Measurements from ENCODE around the gene FGF14.

Gene FGF14

DNA sequence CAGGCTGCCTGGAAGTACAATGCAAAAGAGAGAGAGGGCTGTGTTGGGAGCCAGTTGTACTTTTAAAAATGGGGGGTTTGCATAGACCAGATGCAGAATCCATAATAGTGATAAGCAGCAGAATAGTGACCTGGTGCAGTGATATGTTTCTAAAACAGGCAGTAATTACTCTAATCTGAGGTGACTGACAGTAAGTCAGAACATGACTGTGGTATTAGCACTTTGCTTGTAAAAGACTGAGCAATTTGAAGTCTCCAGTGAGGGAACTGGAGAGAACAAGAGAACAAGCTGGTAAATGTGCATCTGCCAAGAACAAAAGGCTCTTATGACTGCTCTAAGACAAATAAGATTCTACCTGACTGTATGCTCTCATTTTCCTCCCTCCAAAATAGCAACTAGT, 565.9 kb downstream of the FGF14 start:
- no peak for DNase-seq

DNA sequence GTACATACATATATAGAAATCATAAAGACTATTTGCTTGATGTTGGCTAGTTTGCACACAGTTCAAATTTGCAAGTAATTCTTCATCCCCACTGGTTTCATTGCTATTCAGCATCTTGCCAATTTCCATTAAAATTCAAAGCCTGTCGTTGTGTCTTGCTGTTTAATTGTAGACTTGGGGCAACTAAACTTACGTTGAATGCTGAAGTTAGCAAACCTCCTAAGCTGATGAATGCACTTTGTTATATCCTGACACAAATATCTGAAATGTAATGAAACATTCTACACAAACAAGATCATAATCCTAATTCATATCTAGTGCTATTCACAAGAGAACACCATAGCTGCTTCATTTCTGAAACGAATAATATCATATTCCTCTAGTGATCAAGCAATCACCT, 568.2 kb downstream of the FGF14 start:
- no peak for DNase-seq

DNA sequence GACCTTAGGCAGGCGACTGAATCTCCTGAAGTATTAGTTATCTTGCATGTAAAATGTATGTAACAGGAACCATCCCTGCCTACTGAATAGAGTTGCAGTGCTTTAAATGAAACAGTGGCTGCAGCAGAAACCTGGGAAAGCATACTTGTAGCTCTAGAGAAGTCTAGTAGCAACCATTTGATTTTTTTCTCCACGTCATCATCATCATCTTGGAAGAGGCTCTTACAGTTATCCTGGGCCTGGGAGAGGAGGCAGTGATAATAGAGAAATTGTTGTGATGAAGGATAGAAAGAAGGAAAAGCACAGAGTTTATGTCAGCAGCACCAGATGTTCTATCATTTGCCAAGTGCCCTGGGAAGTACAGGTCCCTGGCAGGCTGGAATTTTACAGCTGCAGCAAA, 571.8 kb downstream of the FGF14 start:
- DNase-seq = no peak

DNA sequence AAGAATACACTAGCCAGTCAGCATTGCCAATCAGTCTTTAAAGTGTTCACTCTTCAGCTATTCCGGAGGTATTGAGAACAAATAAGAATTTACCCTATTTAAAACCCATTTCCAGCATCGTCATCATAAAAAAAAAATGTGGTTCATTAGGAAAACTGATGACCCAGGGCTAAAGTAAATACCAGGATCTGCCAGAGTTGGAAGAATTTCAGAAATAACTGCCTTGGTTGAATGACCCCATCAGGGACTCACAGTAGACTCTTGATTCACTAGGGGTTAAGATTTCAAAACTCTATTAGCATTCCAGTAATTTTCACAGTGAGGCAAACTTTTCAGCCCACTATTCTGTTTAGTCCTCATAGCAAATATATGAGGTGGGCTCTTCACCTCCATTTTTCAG, 572.4 kb downstream of the FGF14 start:
- DNase-seq = no peak

DNA sequence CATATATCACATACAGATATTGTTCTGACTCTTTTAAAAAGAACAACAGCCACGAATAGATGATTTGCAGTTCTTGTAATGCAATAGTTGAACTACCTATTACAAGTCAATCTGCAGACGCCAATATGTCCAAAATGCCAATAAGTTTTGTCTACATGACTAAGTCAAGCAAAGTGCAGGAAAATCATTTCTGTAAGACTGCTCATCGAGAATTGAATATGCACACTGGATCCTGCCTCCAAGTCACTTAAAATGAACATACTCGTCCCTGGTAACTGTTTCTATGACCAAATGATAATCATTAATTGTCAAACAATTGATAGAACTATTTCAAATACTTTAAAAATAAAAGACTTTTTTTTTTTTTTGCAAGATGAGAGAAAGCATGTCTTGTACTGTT, 573.7 kb downstream of the FGF14 start:
- no peak for DNase-seq

DNA sequence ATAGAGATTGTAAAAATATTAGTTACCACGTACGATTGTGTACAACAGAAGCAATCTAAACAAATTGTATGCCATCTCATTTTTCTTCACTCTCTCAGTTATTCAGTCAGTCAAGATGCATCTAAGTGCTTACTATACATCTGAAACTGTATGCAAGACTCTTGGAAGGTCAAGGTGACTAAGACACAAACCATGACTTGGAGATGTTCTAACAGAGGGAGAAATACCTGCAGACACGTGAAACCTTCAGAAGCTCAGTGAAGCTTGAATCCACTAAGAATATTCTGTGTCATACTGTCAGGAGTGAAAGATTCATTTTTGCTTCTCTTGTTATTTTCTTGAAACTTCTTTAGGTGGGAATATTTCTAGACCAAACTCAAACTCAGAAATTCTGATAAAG, 584.0 kb downstream of the FGF14 start:
- no peak for DNase-seq

DNA sequence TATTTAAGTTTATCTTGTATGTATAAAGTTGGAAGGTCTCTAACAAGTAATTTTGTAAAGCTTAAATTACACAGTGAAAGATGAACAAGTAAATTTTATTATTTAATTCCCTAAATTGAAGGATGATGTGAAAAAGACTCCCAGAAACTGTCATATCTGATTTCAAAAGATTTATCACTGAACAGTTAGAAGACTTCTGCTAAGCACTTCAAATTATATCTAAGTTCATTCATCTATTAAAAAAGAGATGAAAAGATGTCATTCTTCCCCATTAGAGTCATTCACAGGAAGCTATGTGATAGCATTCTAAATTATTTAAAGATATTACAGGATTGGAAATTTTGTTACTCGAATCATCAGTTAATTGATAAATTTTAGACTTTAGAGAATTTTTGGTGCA, 590.0 kb downstream of the FGF14 start:
- DNase-seq = no peak

DNA sequence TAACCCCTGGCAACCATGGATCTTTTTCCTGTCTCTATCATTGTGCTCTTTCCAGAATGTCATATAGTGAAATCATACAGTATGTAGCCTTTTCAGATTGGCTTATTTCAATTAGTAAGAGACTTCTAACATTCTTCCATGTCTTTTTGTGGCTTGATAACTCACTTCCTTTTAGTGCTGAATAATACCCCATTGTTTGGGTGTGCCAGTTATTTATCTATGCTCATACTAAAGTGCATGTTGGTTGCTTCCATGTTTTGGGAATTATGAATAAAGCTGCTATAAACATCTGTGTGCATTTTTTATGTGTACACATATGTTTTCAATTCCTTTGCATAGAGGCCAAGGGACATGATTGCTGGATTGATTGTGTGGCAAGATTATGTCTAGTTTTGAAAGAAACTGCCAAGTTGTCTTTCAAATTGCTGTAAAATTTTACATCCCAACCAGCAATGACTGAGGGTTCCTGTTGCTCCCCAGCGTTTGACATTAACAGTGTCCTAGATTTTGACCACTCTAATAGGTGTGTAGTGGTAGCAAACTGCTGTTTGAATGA, 590.5 kb downstream of the FGF14 start:
- DNase-seq = no peak

DNA sequence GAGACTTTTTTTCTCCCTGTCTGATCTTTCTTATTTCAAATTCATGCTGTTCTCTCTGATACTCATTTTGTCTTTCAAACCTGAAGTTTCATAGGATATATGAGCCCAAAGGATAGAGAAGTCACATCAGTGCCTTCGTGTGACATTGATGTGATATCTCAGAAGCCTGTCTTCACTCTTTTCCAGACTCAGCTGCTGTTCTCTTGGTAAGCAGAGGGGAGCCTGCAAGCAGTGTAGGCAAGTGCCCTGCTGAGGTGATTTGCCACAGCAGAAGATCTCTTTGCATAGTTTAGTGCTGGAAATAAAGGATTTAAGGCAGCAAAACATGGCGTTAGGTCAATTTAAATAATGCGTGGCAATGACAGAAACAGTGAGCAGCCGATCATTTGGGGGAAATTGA, 602.7 kb downstream of the FGF14 start:
- DNase-seq = no peak

DNA sequence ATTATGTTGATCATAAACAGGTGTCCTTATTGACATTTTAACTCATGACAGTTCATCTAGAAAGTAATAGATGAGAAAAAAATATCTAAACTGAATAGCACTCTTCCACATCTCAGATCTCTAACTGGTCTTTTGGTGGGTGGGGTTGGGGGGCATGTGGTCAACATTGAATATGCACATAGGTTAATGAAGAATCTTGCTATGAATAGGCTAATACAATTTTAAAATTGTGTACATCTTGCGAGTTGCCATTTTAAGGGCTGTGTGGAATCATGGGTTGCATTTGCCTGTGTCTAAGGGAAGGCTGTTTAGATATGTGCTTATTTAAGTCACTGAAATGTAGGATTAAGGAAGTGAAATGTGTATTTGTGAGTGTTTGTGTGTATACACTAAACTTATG, 603.4 kb downstream of the FGF14 start:
- no peak for DNase-seq

DNA sequence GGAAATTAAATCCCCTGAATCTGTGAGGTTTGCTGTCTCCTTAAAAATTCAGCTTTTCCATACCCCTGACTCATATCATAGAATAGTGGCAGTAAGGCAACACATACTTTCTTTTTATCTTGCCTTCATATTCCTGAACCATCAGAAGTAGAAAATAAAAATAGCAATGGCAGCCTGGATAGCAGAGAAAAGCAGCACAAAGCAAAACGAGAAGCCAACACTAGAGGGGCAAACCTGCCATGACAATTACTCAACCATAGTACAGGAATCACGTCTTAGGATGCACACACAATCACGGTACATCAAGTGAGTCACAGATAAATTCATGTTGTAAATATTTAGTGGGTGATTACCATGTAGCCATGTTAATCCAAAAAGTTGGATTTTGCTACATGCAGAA, 606.4 kb downstream of the FGF14 start:
- DNase-seq = no peak

DNA sequence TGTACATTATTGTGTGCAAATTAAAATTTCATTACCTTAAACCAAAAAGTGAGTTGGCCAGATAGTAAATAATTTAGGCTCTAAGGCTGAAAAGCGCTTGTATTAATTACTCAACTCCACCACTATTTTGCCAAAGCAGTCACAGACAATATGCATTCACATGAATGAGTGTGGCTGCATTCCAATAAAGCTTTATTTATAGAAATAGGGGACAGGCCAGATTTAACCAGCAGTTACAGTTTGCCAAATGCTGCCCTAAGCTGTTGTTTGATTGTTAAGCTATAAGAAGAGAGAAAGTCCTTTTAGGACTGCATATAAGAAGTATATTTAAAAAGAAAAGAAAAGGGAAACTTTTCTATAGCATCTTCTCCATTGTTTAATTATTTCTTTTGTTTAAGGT, 606.8 kb downstream of the FGF14 start:
- no peak for DNase-seq

DNA sequence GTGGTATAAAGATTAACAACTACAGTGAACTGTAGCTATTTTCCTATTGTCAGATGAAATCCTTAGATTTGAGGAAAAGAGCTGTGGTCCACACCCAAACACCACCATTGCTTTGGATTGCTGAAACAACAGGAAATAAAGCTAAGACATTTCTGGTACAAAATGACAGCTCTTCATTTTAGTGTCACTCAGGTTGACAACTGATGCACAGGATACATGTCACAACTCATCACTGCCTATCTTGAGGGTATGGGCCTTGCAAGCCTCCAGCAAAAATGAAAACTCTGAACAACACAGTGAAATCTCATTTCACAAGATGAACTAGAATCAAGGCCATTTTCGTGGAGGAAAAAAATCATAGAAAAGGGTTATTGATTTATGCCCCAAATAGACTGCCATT, 609.7 kb downstream of the FGF14 start:
- no peak for DNase-seq

DNA sequence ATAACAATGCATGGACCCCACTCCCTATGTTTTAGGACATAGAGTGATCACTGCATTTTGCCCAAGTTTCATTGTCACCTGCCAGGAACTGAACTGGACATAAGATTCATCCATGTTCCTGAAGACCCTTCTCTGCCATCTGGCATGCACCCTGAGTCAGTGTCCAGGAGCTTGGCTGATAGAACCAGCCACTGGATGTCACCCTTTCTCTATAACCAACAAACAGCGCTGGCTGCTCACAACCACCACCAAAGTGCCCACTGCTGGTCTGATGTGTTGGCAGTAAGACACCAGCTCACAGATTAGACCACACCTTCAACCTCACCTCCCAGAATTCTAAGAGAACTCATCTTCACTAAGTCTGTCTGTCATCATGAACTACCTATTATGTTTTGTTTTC, 616.0 kb downstream of the FGF14 start:
- peak; percentile 21 for DNase-seq

DNA sequence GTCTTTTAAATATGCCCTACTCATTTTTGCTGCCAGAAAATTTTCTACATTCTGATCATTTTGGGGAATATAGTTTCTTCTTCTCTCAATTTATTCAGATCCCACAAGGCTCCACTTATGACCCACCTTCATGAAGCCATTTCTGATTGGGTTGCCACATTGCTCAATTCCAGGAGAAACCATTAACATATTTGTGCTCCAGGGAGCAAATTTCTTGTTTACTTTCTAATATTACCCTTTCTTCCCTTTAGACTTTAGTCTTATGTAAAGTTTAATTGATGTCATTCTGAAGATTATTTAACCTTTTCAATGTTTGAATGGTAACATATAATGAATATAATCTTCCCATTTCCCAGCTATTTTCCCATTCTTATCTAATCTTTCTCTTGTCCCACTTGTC, 617.5 kb downstream of the FGF14 start:
- DNase-seq = no peak

DNA sequence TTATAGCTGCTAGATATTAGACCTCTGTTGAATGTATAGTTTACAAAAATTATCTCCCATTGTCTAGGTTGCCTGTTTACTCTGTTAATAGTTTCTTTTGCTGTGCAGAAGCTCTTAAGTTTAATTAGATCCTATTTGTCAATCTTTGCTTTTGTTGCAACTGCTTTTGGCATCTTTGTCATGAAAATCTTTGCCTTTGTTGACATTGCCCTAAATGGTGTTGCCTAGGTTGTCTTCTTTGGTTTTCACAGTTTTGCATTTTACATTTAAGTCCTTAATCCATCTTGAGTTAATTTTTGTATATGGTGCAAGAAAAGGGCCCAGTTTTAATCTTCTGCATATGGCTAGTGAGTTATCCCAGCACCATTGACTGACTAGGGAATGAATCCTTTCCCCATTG, 618.3 kb downstream of the FGF14 start:
- no peak for DNase-seq

DNA sequence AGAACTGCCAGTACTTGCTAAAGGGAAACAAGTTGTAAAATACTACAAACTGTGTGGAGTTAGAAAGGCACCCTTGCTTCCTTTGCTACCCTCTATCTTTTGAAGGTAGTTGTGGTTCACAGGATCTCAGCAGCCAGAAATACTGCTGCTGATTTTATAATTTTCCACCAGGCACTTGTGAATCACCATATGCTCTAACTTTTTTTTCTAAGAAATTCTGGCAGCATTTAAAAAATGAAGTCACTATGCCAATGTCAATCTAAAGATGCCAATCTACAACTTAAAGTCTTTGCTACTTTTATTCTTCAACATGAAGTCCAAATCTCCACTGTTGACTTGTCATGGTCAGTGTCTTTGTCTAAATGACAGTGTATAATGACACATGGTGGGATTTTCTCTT, 621.6 kb downstream of the FGF14 start:
- no peak for DNase-seq

DNA sequence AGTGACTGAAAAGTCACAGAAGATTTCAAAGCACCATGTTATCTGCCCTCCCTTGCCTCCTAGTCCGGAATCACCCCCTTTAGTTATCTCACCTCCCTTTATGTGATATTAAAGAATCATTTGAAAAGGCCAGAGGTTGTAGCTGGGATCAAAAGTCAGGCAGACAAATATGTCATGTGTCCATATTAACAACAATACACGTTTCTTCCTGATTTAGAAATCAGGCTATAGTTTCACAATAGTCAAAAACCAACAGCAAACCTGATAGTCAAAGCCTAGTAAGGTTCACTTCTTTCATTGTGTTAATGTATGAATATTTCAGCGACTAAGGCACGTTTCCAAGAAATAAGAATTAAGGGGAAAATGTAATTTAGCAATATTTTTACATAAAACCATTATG, 622.7 kb downstream of the FGF14 start:
- no peak for DNase-seq

DNA sequence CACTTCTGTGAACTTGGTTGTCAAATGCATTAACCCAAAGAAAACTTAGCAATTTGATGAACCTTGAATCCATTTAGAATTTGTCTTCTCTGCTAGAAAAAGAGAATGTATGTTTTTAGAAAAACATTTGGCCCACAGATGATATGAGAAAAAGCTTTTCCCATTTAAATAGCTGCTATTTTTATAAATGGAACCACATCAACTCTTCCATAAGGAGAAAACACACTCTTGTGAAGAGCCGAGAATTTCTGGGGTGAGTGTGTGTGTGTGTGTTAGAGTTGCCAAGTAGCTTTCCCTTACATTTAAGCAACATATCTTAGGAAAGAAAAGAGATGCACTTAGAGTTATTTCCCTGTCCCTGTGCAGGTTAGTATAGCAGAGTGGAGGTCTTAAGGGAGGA, 626.6 kb downstream of the FGF14 start:
- DNase-seq = no peak

DNA sequence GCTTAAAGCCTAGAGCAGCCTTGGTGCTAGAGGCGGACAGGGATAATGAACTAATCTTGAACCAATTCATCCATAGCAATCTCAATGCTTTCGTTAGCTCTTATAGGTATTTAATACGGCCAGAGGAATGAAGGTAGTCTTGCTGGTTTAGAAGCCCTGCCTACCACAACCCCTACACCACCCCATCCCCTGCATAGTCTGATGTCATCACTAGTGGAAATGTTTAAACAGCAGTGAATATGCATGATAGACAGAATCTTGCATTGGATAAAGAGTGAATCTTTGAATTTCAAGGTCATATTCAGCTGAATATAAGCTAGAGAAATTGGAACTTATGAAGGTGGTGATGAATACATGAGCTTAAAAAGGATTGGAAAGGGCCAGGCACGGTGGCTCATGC, 627.5 kb downstream of the FGF14 start:
- DNase-seq = no peak

DNA sequence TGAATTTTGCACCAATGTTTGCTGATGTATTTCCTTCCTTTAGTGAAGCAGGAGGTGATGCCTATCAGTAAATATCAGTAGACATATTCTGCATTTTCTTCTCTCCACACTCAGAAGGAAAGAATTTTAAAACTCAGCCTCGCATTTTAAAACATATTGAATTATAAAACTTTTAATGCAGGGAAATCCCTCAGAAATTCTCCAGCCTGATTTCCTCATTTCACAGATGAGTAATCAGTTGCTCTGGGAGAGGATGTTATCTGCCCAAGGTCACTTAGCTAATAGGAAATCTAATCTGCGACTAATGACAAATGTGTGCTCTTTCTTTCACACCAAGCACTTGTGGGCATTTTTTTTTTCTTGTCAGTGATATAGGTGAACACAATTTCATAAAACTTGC, 628.8 kb downstream of the FGF14 start:
- DNase-seq = no peak

DNA sequence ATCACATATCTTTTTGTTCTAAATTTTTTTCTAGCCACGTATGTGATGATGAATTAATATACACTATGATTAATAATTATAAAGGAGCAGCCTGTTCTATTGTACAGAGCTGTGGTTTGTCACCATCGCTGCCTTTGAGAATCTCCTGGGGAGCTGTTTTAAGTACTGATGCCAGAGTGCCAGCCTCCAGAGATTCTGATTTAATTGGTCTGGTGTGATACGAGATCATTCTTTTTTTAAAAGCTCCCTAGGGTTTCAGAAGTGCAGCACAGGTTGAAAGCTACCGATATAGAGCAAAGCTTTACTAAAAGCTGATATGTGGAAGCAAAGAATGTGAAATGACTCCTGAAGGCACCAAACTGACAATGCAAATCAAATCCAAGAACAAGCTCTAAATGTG, 634.7 kb downstream of the FGF14 start:
- DNase-seq = no peak

DNA sequence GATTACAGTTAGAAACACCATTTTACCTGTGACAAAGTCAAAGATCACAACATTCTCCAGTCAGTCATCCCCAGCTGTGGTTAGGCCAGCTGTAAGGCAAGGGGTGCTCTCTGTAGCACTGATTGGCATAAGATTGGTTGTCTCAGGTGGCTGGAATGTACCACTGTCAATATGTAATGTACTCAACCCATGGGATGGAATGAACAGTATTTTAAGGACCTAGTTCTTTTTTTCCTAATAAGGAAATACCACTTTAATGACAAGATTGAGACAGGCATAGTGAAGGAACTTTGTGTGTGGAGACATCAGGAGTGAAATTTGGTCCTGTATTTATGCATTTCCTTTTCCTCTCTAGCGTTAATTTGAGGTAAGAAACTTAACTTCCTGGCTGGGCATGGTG, 638.7 kb downstream of the FGF14 start:
- DNase-seq = no peak

DNA sequence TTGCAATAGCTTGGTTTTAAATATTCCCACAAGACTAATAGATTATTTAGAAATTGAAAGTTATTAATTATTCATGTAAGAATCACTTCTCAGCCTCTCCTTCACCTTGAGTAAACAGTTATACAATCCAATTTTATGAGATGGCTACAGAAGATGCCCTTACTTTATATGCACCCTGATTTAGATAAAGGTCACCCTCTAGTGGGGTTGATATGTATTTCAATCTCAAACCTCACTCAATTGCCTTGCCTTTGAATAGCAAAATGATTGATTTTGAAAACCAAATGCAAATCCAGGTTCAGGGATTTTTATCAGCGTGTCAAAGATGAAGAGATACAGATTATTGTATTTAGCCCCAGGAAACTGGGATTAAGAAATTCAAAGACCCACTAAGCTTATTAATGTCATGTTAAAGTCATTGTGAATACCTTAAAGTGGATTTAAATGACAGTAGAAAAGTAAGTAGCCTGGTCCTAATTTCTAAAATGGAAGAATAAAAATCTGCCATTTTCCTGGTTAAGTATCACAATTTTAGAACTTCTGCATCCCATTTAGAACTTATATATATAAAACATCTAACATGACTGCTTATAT, 644.3 kb downstream of the FGF14 start:
- peak; percentile 14 for DNase-seq

DNA sequence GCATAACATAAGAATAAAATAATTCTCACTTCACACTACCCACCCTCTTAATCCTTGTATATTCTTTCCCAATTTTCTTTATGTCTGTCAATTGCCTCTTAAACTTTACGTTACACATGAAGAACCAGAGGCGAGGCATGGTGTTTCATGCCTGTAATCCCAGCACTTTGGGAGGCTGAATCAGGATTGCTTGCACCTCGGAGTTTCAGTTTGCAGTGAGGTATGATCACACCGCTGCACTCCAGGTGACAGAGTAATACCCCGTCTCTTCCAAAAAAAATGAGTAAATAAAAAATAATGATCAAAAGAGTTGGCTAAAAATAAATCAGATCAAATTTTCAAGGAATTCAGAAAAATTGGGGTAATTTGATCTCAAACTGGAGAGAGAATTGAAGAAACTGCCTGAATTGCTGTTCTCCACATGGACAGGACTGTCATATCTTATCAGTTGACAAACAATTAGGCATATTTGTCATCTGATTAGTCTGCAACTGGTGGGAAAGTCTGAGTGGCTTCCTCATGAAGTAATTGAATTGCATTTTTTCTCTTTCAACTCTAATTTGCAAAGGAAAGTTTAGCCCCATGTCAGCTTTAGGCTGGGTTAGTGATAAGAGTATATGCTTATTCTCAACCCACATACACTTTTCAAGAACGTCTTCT, 646.5 kb downstream of the FGF14 start:
- DNase-seq = no peak

All from RPMI8226 (cell line).